Keratinocyte (primary cell): Measurements from ENCODE around the gene KRT1. TPM values are rescaled to one million over a fixed set of nuclear protein-coding genes. Genes with fewer than 3 reads are reported as not detected.

Experiments used
- DNase-seq: peaks from one replicate; pipeline ENCODE4 v3.0.0-alpha.2; 2011; ENCODE audit warnings: low read depth, missing footprints, low spot score
- FAIRE-seq: peaks from 2 replicates; lab custom pipeline; 2011; peaks lifted over from hg19 to GRCh38; lab: Jason Lieb, UNC
- H2AFZ ChIP-seq: 2 replicates; pipeline ENCODE4 v1.6.0; 2012; ENCODE audit warnings: low read length, control low read depth, inconsistent platforms; ENCODE audit not compliant: control insufficient read depth
- H3K27ac ChIP-seq: 2 replicates; pipeline ENCODE4 v1.5.1; 2011; ENCODE audit warnings: low read length; ENCODE audit not compliant: control insufficient read depth, insufficient read depth
- H3K27me3 ChIP-seq: 3 replicates; pipeline ENCODE4 v1.6.0; 2011; ENCODE audit warnings: low read length; ENCODE audit not compliant: control insufficient read depth, insufficient read depth; ENCODE audit errors: extremely low read depth
- H3K36me3 ChIP-seq, 2 experiments: 2 replicates in 1 of 2; 3 replicates in 1 of 2; pipeline ENCODE4 v1.5.1; 2011; ENCODE audit warnings: low read length in 2 of 2, mild to moderate bottlenecking in 1 of 2; ENCODE audit not compliant: control insufficient read depth in 2 of 2, insufficient read depth in 2 of 2; ENCODE audit errors: extremely low read depth in 1 of 2
- H3K4me1 ChIP-seq: 3 replicates; pipeline ENCODE4 v1.5.1; 2011; ENCODE audit warnings: low read length; ENCODE audit not compliant: control insufficient read depth, insufficient read depth; ENCODE audit errors: extremely low read depth
- H3K4me2 ChIP-seq: 3 replicates; pipeline ENCODE4 v1.6.0; 2011; ENCODE audit warnings: low read depth, low read length; ENCODE audit not compliant: control insufficient read depth, insufficient read depth; ENCODE audit errors: extremely low read depth
- H3K4me3 ChIP-seq, 3 experiments: fragments of 200-600 bp in 1 of 3; sonication (generic) in 1 of 3; 2 replicates in 2 of 3; 3 replicates in 1 of 3; pipeline ENCODE4 v1.5.1; 2011 to 2016; ENCODE audit warnings: low read length in 3 of 3, mild to moderate bottlenecking in 3 of 3, control low read depth in 2 of 3, inconsistent platforms in 1 of 3, low read depth in 1 of 3, mixed read lengths in 1 of 3, mixed run types in 1 of 3, moderate library complexity in 1 of 3; ENCODE audit not compliant: control insufficient read depth in 2 of 3, insufficient read depth in 2 of 3; ENCODE audit errors: extremely low read depth in 1 of 3
- H3K79me2 ChIP-seq: 2 replicates; pipeline ENCODE4 v1.6.0; 2012; ENCODE audit warnings: low read length; ENCODE audit not compliant: control insufficient read depth, insufficient read depth
- H3K9ac ChIP-seq: 3 replicates; pipeline ENCODE4 v1.6.0; 2011; ENCODE audit warnings: low read length; ENCODE audit not compliant: control insufficient read depth, insufficient read depth; ENCODE audit errors: extremely low read depth
- H3K9me1 ChIP-seq: 3 replicates; pipeline ENCODE4 v1.6.0; 2011; ENCODE audit warnings: low read length; ENCODE audit not compliant: control insufficient read depth, insufficient read depth; ENCODE audit errors: extremely low read depth
- H3K9me3 ChIP-seq: 2 replicates; pipeline ENCODE4 v1.5.1; 2012; ENCODE audit warnings: low read depth, low read length; ENCODE audit not compliant: control insufficient read depth
- H4K20me1 ChIP-seq: 3 replicates; pipeline ENCODE4 v1.6.0; 2011; ENCODE audit warnings: low read length; ENCODE audit not compliant: control insufficient read depth, insufficient read depth; ENCODE audit errors: extremely low read depth
- CTCF ChIP-seq, 3 experiments: IDR thresholded peaks in 1 of 3; conservative IDR thresholded peaks in 1 of 3; optimal IDR thresholded peaks in 1 of 3; 2 replicates in 2 of 3; 3 replicates in 1 of 3; pipeline versions ENCODE3 to v1.5.1; 2011; ENCODE audit warnings: low read length in 3 of 3, mild to moderate bottlenecking in 3 of 3, moderate library complexity in 2 of 3, control low read depth in 1 of 3, inconsistent platforms in 1 of 3; ENCODE audit not compliant: insufficient read depth in 2 of 3; ENCODE audit errors: extremely low read depth in 1 of 3
- EZH2 ChIP-seq: IDR thresholded peaks from one replicate; pipeline ENCODE4 v1.6.1; 2012; ENCODE audit warnings: inconsistent platforms, mild to moderate bottlenecking, low read length, moderate library complexity
- dilution Hi-C: fragments of 300-500 bp; cut with MboI; formaldehyde crosslinking; loops from one replicate; pipeline ENCODE4 v1.7.0; 2020; ENCODE audit warnings: low sequenced_read_pairs; ENCODE audit not compliant: extremely low pct_ligation_motif_present
- polyA plus RNA-seq, 5 experiments: library from polyadenylated mRNA; depleted of rRNA in 3 of 5; stranded (reverse) in 3 of 5; stranded (forward) in 1 of 5; unstranded in 1 of 5; fragments of >200 nt; gene quantifications; 1 replicate in 1 of 5; 2 replicates in 3 of 5; 3 replicates in 1 of 5; pipeline versions ENCODE4 v1.2.1 to v1.2.3, GENCODE V29; 2011 to 2012; ENCODE audit warnings: missing spikeins in 2 of 5, low read depth in 1 of 5, low replicate concordance in 1 of 5

KRT1 gene
- polyA plus RNA-seq, 1 donor (not counting 4 experiments of a cell fraction or from before 2014, with no cell fraction given): 92.2 TPM

GRCh38 chr12:52682381-52682660 is 2.1 kb upstream of the KRT1 start:
- Histone ChIP-seq H4K20me1 (no peaks in the 10 kb centered on the region), H3K27me3 (peaks cover 37% of the 10 kb centered on the region), H3K9me3 (no peaks in the 10 kb centered on the region), H2AFZ (no peak overlapping the region), H3K79me2 (no peaks in the 10 kb centered on the region), H3K9me1 (no peaks in the 10 kb centered on the region), H3K4me3 (no peak overlapping the region), H3K4me1 (peaks cover under 1% of the 10 kb centered on the region), H3K27ac (no peak overlapping the region), H3K9ac (no peak overlapping the region), H3K36me3 (no peaks in the 10 kb centered on the region), H3K4me2 (no peak overlapping the region)
- no peak for DNase-seq
- TF ChIP-seq CTCF (optimal IDR thresholded peaks at IDR 0.05 in 1 of 3, IDR thresholded peaks at IDR 0.05 in 1 of 3, conservative IDR thresholded peaks at IDR 0.05 in 1 of 3; ENCODE audit: extremely low read depth in 1 of 3, insufficient read depth in 2 of 3, low read length in 3 of 3): no peak
- TF ChIP-seq EZH2: no peak
- dilution Hi-C loops: no loop called here
- no peak for FAIRE-seq

- Histone ChIP-seq H3K79me2 (no peaks in the 10 kb centered on the region), H3K9me1 (no peaks in the 10 kb centered on the region), H4K20me1 (no peaks in the 10 kb centered on the region), H3K4me3 (no peak overlapping the region), H3K27ac (no peak overlapping the region), H3K36me3 (no peaks in the 10 kb centered on the region), H2AFZ (no peak overlapping the region), H3K4me2 (no peak overlapping the region), H3K9ac (no peak overlapping the region), H3K4me1 (no peaks in the 10 kb centered on the region), H3K27me3 (peaks cover 39% of the 10 kb centered on the region), H3K9me3 (no peaks in the 10 kb centered on the region)
- DNase-seq (no peak), FAIRE-seq (no peak)
- dilution Hi-C loops: no loop called here
- no peak for TF ChIP-seq EZH2
- no peak for TF ChIP-seq CTCF (optimal IDR thresholded peaks at IDR 0.05 in 1 of 3, IDR thresholded peaks at IDR 0.05 in 1 of 3, conservative IDR thresholded peaks at IDR 0.05 in 1 of 3; ENCODE audit: extremely low read depth in 1 of 3, insufficient read depth in 2 of 3, low read length in 3 of 3)
Measured at GRCh38 chr12:52681526-52682380, 1.5 kb upstream of the KRT1 start.
